ENCODE data around the gene KLHDC7A.

DNA sequence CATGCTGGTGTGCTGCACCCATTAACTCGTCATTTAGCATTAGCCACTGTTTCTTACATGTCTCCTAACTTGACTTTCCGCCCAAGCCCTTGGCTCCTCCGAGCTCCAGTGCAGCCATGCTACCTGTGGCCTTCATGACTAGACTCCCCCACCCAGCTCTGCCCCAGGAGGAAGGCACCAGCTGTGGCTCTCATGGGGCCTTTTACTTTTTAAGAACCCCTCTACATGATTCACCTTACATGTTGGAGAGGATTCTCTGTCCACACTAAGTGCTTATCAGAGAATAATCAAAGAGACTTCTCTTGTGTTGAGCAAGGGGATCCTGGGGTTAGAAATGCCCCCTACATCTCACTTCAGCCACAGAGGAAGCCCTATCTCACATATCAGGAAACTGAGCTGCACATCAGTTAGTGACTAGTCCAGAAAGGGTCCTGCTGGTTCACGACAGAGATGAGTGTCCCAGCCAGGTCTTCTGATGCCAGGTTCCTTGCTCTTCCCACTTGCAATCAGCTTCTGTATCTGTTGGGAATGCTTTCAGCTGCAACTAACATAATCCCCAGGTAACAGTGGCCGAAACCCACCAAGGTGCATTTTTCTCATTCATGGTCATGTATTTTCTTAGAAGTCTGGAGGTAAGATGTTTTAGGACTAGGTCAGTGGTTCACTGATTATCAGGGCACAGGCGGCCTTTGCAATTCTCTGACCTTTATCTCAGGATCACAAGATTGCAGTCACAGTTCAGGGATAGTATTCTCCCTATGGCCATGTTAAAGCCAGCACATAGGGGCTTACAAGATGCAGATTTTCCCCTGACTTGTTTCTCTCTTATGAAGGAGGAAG lies 45.9 kb downstream of the KLHDC7A start:
- TF ChIP-seq, protein P1, sequence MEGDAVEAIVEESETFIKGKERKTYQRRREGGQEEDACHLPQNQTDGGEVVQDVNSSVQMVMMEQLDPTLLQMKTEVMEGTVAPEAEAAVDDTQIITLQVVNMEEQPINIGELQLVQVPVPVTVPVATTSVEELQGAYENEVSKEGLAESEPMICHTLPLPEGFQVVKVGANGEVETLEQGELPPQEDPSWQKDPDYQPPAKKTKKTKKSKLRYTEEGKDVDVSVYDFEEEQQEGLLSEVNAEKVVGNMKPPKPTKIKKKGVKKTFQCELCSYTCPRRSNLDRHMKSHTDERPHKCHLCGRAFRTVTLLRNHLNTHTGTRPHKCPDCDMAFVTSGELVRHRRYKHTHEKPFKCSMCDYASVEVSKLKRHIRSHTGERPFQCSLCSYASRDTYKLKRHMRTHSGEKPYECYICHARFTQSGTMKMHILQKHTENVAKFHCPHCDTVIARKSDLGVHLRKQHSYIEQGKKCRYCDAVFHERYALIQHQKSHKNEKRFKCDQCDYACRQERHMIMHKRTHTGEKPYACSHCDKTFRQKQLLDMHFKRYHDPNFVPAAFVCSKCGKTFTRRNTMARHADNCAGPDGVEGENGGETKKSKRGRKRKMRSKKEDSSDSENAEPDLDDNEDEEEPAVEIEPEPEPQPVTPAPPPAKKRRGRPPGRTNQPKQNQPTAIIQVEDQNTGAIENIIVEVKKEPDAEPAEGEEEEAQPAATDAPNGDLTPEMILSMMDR (conservative IDR thresholded peaks at IDR 0.05), result no peak
- no peak for TF ChIP-seq EZH2 (IDR thresholded peaks at IDR 0.05; ENCODE audit: low read depth)

Data from PC-9 (cell line).